Renal cortex interstitium (tissue), 11 donors: Measurements from ENCODE around the gene PKDREJ. TPM values are rescaled to one million over a fixed set of nuclear protein-coding genes. Genes with fewer than 3 reads are reported as not detected.

Experiments used
- DNase-seq, 11 donors: peaks; one replicate each; pipeline ENCODE4 v3.0.0-alpha.2; 2013; ENCODE audit warnings: low read depth in 9 of 11, low spot score in 4 of 11; ENCODE audit errors: extremely low read depth in 1 of 11
- polyA plus RNA-seq, 3 donors: library from polyadenylated mRNA; unstranded; fragments of 120-200 nt; gene quantifications; one replicate each; pipeline ENCODE4 v1.2.1, GENCODE V29; 2013; ENCODE audit not compliant: insufficient read length in 3 of 3

PKDREJ gene
- polyA plus RNA-seq, 3 donors = 0.36 to 0.53 (median 0.45) TPM

GRCh38 chr22:46224044-46224897 lies 38.9 kb downstream of the PKDREJ start:
- DNase-seq = no peak

- no peak for DNase-seq
Observed at GRCh38 chr22:46220921-46221320, 42.2 kb downstream of the PKDREJ start.

- no peak for DNase-seq
Observed at GRCh38 chr22:46219636-46220035, 43.5 kb downstream of the PKDREJ start.

- DNase-seq = no peak
Observed at GRCh38 chr22:46214616-46215015, 48.5 kb downstream of the PKDREJ start.

GRCh38 chr22:46214149-46214548 lies 49.0 kb downstream of the PKDREJ start:
- DNase-seq = no peak

GRCh38 chr22:46213052-46213451 lies 50.1 kb downstream of the PKDREJ start:
- DNase-seq = no peak

GRCh38 chr22:46212195-46212594 lies 50.9 kb downstream of the PKDREJ start:
- no peak for DNase-seq

GRCh38 chr22:46209262-46209661 lies 53.9 kb downstream of the PKDREJ start:
- DNase-seq = no peak

Other genes starting within 250 kb of the PKDREJ start
- 10 to 100 TPM; 25.1 to 34.1 (median 26.3) TPM for gene PPARA, start 112.8 kb downstream of the PKDREJ start, polyA plus RNA-seq
- gene CDPF1, start 13.1 kb downstream of the PKDREJ start, polyA plus RNA-seq = 10 to 100 TPM; 12.6 to 14.2 (median 13.1) TPM
- 10 to 100 TPM; 51.1 to 65.2 (median 52.8) TPM for gene TTC38, start 4.7 kb upstream of the PKDREJ start, polyA plus RNA-seq
- 10 to 100 TPM; 17.2 to 19.3 (median 17.9) TPM for gene GTSE1, start 33.5 kb upstream of the PKDREJ start, polyA plus RNA-seq
- 10 to 100 TPM; 49.7 to 61.8 (median 59.2) TPM for gene TRMU, start 72.4 kb upstream of the PKDREJ start, polyA plus RNA-seq